Activated naive CD8-positive, alpha-beta T cell treated with anti-CD3 and anti-CD28 coated beads, Interleukin-2, amount 50 U/mL, for 24 hours (primary cell): ENCODE measurements around the gene EIF2B5.
"Not testable (repeated sequence)": the region's sequence is repeated elsewhere in the genome, so short reads cannot be mapped to it uniquely, and the experiment has no call there.

Experiments
- ATAC-seq: fragments of 150-1000 bp; cut with Tn5 transposase; one replicate; pipeline ENCODE4 v1.10.0; 2021
- DNase-seq: peaks from one replicate; pipeline ENCODE4 v3.0.0; 2021
- H3K27ac Mint-ChIP-seq: one replicate; pipeline ENCODE4 v1.8.0; 2021; ENCODE audit warnings: mild to moderate bottlenecking, mixed read lengths
- H3K27me3 Mint-ChIP-seq: one replicate; pipeline ENCODE4 v1.8.0; 2021; ENCODE audit warnings: mixed read lengths
- H3K36me3 Mint-ChIP-seq: one replicate; pipeline ENCODE4 v1.8.0; 2021; ENCODE audit warnings: low read depth, mixed read lengths
- H3K4me1 Mint-ChIP-seq: one replicate; pipeline ENCODE4 v1.8.0; 2021; ENCODE audit warnings: mixed read lengths
- H3K4me3 Mint-ChIP-seq: one replicate; pipeline ENCODE4 v1.8.0; 2021; ENCODE audit warnings: mild to moderate bottlenecking, moderate library complexity, mixed read lengths
- H3K9me3 Mint-ChIP-seq: one replicate; pipeline ENCODE4 v1.8.0; 2021; ENCODE audit warnings: mixed read lengths

The EIF2B5 gene

DNA sequence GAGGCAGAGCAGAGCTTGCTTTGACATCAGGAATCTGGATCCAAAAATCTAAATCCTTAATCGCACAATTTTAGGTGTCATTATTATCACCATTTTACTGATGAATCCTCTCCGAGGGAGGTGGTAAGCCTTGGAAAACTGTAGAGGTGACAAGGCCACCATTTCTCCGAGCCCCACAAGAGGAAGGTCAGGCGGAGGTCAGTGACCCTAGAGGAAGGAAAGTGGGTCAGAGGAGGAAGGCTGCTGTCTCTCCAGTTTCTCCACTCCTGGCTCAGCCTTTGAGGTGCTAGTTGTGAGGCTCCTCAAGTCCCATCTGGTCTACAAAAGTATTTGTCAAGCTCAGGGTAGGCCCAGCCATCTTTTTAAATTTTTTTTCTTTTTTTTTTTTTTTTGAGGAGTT lies 23.2 kb downstream of the EIF2B5 start:
- H3K4me3 Mint-ChIP-seq = no peak overlapping the region
- no peaks in the 10 kb centered on the region for H3K27me3 Mint-ChIP-seq
- H3K36me3 Mint-ChIP-seq = peaks cover 5% of the 10 kb centered on the region
- H3K27ac Mint-ChIP-seq = no peak overlapping the region
- DNase-seq = no peak
- ATAC-seq = no peak
- no peaks in the 10 kb centered on the region for H3K9me3 Mint-ChIP-seq
- H3K4me1 Mint-ChIP-seq = peaks cover 30% of the 10 kb centered on the region

DNA sequence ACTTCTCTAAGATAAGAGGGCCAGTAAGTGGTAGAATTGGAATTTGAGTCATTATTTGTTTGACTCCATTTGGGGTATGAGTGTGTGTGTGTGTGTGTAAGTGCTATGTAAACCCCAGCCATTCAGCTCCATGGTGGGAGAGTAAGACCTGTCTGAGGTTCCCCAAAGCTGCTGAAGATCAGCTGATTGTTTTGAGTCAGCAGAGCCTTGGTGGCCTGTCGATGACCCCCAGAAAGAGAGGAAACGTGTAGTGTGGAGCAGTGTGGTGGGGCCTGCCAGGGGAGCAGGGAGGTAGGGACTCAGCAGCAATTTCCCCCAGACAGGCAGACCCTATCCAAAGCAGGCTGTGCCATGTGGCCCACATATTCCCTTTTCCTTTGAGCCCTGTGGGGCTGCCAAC lies 25.3 kb downstream of the EIF2B5 start:
- Mint-ChIP-seq H3K4me3 (no peak overlapping the region), H3K27me3 (no peaks in the 10 kb centered on the region), H3K4me1 (peaks cover 30% of the 10 kb centered on the region), H3K36me3 (peaks cover 8% of the 10 kb centered on the region), H3K27ac (no peak overlapping the region), H3K9me3 (no peaks in the 10 kb centered on the region)
- ATAC-seq (peak; percentile 13), DNase-seq (no peak)

DNA sequence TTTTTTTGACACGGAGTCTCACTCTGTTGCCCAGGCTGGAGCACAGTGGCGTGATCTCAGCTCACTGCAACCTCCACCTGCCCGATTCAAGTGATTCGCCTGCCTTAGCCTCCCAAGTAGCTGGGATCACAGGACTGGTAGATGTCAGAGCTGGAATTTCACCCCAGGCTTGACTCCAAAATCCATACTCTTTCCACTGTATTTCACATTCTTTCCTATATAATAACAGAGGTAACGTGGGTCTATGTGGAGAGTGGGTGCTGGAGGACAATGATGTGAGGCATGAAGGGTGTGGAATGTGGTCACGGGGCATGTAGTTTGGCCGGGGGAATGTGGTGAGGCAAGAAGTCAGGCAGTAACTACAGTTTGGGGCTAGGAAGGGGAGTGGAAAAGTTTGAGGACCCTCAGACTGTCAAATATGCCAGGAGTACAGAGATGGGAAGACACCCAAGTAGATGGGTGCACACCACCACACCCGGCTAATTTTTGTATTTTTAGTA lies 27.5 kb downstream of the EIF2B5 start:
- not testable (repeated sequence) for H3K4me3 Mint-ChIP-seq, H3K9me3 Mint-ChIP-seq, ATAC-seq, H3K27me3 Mint-ChIP-seq, H3K27ac Mint-ChIP-seq, DNase-seq
- H3K36me3 Mint-ChIP-seq = peaks cover 14% of the 10 kb centered on the region
- peaks cover 19% of the 10 kb centered on the region for H3K4me1 Mint-ChIP-seq

DNA sequence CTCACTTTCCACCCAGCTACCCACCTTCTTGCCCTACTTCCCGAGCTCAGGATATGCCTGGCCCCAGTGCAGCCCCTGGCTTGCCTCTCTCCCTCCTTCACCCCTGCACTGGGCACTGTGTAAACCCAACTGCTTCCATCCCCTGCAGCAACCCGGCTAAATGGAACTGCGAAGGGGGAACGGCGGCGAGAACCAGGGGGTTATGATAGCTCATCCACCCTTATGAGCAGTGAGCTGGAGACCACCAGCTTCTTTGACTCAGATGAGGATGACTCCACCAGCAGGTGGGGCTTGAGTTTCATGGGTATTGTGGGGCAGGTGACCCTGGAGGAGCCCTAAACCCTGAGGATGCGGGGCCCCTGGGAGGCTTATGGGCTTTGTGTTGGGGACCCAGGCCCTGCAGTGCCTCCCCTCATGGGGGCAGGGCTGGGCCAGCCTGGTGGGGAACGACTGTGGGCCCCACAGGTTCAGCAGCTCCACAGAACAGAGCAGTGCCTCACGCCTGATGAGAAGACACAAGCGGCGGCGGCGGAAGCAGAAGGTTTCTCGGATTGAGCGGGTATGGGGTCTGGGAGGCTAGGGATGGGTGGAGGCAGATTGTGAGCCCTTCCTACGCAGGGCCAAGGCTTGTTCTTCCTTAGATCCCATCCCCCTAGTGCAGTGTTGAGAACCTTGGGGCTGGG lies 29.6 kb downstream of the EIF2B5 start:
- Mint-ChIP-seq H3K36me3 (peaks cover 12% of the 10 kb centered on the region), H3K4me1 (peaks cover 6% of the 10 kb centered on the region), H3K27me3 (no peaks in the 10 kb centered on the region), H3K4me3 (no peak overlapping the region), H3K27ac (no peak overlapping the region), H3K9me3 (no peaks in the 10 kb centered on the region)
- no peak for ATAC-seq
- DNase-seq = no peak

DNA sequence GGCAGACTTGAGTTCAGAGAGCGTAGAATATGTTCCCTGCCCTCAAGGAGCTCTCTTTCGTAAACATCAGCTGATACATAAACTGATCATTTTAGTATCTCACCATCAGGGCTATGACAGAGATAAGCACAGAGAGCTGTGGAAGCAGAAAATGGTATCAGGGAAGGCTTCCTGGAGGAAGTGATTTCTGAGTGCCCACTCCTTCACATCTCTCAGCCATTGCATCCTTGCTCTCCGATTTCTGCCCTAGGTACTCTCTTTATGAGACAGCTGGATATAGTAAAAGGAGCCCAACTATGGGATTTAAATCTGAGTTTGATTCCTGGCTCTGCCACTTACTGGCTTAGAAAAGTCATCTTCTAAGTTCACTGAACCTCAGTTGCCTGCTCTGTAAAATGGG lies 30.4 kb downstream of the EIF2B5 start:
- H3K27ac Mint-ChIP-seq = no peak overlapping the region
- no peak for DNase-seq
- H3K36me3 Mint-ChIP-seq = peaks cover 10% of the 10 kb centered on the region
- ATAC-seq = no peak
- no peak overlapping the region for H3K4me3 Mint-ChIP-seq
- H3K9me3 Mint-ChIP-seq = no peaks in the 10 kb centered on the region
- no peaks in the 10 kb centered on the region for H3K4me1 Mint-ChIP-seq
- no peaks in the 10 kb centered on the region for H3K27me3 Mint-ChIP-seq

DNA sequence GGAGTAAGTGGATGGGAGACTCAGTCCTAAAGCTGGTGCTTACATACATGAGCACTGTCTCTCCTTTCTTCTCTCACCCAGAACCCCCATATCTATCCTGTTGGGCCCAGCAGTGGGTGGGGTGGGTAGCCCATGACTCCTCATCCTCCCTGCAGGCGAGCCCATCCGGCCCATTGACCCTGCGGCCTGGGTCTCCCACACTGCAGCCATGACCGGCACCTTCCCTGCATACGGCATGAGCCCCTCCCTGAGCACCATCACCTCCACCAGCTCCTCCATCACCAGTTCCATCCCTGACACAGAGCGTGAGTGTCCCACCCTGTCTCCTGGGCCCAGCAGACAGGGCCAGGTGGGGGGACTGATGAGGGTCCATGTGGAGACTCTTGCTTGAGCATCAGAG lies 31.5 kb downstream of the EIF2B5 start:
- no peak overlapping the region for H3K27ac Mint-ChIP-seq
- H3K27me3 Mint-ChIP-seq = no peaks in the 10 kb centered on the region
- H3K36me3 Mint-ChIP-seq = peaks cover 13% of the 10 kb centered on the region
- DNase-seq (no peak), ATAC-seq (no peak)
- no peaks in the 10 kb centered on the region for H3K9me3 Mint-ChIP-seq
- no peaks in the 10 kb centered on the region for H3K4me1 Mint-ChIP-seq
- no peak overlapping the region for H3K4me3 Mint-ChIP-seq

DNA sequence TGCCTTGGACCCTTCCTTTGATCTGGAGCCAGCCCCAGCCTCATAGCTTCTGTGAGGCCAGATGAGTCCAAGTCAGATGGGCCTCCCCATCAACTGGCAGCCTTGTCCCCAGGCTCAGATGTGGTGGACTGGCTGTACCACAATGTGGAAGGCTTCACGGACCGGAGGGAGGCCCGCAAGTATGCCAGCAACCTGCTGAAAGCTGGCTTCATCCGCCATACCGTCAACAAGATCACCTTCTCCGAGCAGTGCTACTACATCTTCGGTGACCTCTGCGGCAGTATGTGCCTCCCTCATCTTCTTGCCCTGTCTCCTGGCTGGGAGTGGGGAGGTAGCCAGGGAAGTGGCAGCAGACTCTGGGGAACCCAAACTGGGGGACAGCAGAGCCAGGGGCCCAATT lies 32.6 kb downstream of the EIF2B5 start:
- Mint-ChIP-seq H3K27ac (no peak overlapping the region), H3K9me3 (no peaks in the 10 kb centered on the region), H3K27me3 (no peaks in the 10 kb centered on the region), H3K4me3 (no peak overlapping the region), H3K4me1 (no peaks in the 10 kb centered on the region), H3K36me3 (peaks cover 15% of the 10 kb centered on the region)
- DNase-seq = no peak
- ATAC-seq = no peak

DNA sequence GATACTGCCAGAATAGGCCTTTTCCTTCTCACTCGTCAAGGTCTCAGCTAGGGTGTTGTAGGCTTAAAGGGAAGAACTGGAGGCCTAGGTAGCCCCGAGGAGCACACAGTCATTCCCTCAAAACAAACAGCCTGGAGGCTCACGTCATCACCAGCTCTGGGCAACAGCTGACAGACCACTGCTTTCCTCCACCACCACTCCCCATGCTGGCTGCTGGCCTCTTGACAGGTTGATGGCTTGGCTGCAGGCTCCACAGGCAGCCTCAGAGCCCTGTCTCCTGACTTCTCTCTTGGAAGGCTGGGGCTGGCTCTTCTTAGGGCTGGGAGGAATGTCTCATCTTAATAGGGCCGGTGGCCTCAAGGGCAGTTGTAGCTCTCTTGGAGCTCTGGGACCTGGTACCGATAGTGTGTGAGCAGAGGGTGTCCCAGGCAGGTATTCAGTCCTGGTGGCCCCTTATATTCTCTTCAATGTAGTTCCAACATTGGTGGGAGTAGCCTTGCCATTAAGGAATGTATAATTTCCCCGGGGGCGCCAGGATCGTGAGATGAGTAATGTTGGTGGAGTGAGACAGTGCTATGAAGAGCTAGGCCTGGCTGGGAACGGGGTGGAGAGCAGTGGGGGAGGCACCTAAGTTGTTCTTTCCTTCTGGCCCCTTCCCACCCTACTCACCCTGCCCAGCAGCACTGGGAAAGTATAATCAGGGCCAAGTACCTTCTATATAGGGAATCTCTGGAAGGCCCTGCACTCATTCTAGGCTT lies 33.4 kb downstream of the EIF2B5 start:
- DNase-seq (no peak), ATAC-seq (no peak)
- H3K27me3 Mint-ChIP-seq = no peaks in the 10 kb centered on the region
- H3K27ac Mint-ChIP-seq = no peak overlapping the region
- H3K4me1 Mint-ChIP-seq = no peaks in the 10 kb centered on the region
- no peak overlapping the region for H3K4me3 Mint-ChIP-seq
- H3K9me3 Mint-ChIP-seq = no peaks in the 10 kb centered on the region
- H3K36me3 Mint-ChIP-seq = peaks cover 17% of the 10 kb centered on the region

DNA sequence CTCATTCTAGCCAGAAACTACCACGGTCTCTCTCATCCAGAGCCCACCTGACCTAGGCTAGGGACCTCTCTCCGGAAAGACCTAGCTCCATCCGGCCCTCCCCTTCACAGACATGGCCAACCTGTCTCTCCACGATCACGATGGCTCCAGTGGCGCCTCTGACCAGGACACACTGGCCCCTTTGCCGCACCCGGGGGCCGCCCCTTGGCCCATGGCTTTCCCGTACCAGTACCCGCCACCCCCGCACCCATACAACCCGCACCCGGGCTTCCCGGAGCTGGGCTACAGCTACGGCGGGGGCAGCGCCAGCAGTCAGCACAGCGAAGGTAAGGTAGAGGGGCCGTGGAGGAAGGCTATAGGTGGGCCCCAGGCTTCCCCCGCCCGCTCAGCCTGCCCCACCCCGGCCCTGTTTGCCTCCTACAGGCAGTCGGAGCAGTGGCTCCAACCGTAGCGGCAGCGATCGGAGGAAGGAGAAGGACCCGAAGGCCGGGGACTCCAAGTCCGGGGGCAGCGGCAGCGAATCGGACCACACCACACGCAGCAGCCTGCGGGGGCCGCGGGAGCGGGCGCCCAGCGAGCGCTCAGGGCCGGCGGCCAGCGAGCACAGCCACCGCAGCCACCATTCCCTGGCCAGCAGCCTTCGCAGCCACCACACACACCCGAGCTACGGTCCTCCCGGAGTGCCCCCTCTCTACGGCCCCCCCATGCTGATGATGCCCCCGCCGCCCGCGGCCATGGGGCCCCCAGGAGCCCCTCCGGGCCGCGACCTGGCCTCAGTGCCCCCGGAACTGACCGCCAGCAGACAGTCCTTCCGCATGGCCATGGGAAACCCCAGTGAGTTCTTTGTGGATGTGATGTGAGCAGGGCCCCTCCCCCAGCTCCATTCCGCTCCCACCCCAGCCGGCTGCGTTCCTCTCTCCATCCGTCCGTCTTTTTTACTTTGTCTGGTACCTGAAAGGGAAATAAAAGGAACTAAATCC lies 35.0 kb downstream of the EIF2B5 start:
- H3K27ac Mint-ChIP-seq = no peak overlapping the region
- H3K4me1 Mint-ChIP-seq = peaks cover 5% of the 10 kb centered on the region
- no peaks in the 10 kb centered on the region for H3K27me3 Mint-ChIP-seq
- H3K4me3 Mint-ChIP-seq = no peak overlapping the region
- ATAC-seq = no peak
- no peak for DNase-seq
- H3K9me3 Mint-ChIP-seq = no peaks in the 10 kb centered on the region
- H3K36me3 Mint-ChIP-seq = peaks cover 13% of the 10 kb centered on the region

DNA sequence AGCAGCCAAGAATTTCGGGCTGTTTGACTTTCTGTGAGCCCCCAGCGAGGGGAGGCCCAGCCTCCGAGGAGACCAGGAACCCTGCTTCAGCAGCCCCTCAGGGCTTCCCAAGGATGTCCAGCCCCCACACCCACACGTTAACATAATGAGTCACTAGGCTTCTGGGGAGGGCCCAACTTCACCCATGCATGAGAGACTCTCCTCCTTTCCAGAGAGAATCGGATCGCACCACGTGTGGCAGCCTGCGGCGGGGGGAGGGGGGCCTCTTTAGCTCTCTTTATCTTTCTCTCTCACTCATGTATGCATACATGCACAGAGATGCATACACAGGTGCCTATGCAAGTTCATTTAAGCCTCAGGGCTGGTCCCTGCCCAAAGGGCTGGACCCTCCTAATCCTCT lies 36.4 kb downstream of the EIF2B5 start:
- ATAC-seq (no peak), DNase-seq (no peak)
- Mint-ChIP-seq H3K27ac (no peak overlapping the region), H3K9me3 (no peaks in the 10 kb centered on the region), H3K27me3 (no peaks in the 10 kb centered on the region), H3K36me3 (peaks cover 8% of the 10 kb centered on the region), H3K4me1 (peaks cover 17% of the 10 kb centered on the region), H3K4me3 (no peak overlapping the region)

DNA sequence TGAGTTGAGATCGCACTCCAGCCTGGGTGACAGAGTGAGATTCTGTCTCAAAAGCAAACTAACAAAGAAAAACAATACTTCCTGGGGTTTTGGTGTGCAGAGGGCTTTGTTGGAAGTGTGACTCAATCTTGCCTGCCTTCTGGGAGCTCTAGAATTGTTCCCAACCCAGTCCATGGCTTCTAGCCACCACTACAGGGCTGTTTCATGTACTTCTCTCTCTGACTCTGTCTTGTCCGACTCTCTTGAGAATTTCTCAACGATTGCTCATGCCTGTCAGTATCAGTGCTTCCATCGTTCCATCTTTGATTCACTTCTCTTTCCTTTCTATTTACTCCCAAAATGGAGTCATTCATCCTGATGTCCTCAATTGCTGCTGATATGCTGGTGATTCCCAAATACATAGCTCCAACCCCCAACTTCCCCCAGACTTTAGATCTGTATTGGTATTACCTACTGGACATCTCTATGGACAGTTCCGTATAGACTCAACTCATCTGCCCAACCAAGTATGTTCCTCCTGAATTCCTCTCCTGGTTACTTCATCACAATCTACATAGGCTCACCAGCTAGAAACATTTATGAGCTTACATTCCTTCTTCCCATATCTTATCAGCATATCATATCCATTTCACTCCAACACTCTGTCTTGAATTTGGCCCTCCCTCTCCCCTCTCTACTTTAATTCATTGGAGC lies 37.7 kb downstream of the EIF2B5 start:
- H3K4me1 Mint-ChIP-seq = peaks cover 27% of the 10 kb centered on the region
- no peak for DNase-seq
- ATAC-seq = no peak
- no peak overlapping the region for H3K27ac Mint-ChIP-seq
- H3K4me3 Mint-ChIP-seq = no peak overlapping the region
- no peaks in the 10 kb centered on the region for H3K9me3 Mint-ChIP-seq
- peaks cover 8% of the 10 kb centered on the region for H3K36me3 Mint-ChIP-seq
- H3K27me3 Mint-ChIP-seq = no peaks in the 10 kb centered on the region

DNA sequence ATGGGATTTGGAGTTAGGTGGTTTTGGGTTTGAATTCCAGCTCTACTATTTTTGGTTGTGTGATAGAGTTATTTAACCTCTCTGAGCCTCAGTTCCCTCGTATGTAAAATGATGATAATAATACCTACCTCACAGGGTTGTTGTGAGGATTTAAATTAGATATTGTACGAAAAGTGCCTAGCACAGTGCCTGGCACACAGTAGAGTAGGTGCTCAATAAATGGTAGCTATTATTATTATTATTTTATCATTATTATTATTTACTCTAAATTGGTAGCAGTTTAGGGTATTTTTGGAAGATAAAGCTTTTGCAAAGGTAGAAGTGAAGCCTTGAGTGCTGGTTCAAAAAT lies 38.2 kb downstream of the EIF2B5 start:
- Mint-ChIP-seq H3K4me1 (peaks cover 30% of the 10 kb centered on the region), H3K9me3 (no peaks in the 10 kb centered on the region), H3K27ac (no peak overlapping the region), H3K4me3 (no peak overlapping the region), H3K27me3 (no peaks in the 10 kb centered on the region), H3K36me3 (peaks cover 8% of the 10 kb centered on the region)
- ATAC-seq (no peak), DNase-seq (no peak)

DNA sequence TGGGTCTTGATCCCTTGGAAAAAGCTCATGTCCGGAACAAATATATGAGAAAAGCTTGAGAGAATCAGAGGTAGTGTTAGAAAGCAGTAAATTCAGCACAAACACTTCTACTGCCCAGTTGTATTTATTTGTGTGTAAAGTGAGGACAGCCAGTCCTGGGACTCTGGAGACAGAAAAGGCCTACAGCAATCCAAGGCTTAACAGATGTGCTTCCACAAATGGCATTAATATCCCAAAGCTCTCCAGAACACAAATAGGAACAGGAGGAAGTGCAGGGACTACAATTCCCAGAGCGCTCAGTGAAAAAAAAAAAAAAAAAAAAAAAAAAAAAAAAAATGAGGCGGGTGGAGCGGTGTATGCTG lies 39.1 kb downstream of the EIF2B5 start:
- H3K9me3 Mint-ChIP-seq = no peaks in the 10 kb centered on the region
- DNase-seq (no peak), ATAC-seq (no peak)
- H3K4me3 Mint-ChIP-seq = peak overlapping the region; percentile 94
- no peaks in the 10 kb centered on the region for H3K27me3 Mint-ChIP-seq
- H3K36me3 Mint-ChIP-seq = peaks cover 14% of the 10 kb centered on the region
- peak overlapping the region; percentile 72 for H3K27ac Mint-ChIP-seq
- peaks cover 30% of the 10 kb centered on the region for H3K4me1 Mint-ChIP-seq
